Loucy (cell line): ENCODE measurements around the gene LOXHD1.

Source experiments
- H2AFZ ChIP-seq: fragments of 200-600 bp; sonication (generic); 2 replicates; pipeline ENCODE4 v1.6.0; 2016; ENCODE audit warnings: antibody characterized with exemption, mild to moderate bottlenecking, low read length, moderate library complexity
- H3F3A ChIP-seq: fragments of 200-600 bp; 2 replicates; pipeline ENCODE4 v1.6.0; 2016; ENCODE audit warnings: antibody characterized with exemption, low read depth, mild to moderate bottlenecking
- H3K27me3 ChIP-seq: fragments of 200-600 bp; sonication (generic); 2 replicates; pipeline ENCODE4 v1.6.1; 2014; ENCODE audit warnings: low read length, mild to moderate bottlenecking; ENCODE audit not compliant: insufficient read depth, poor library complexity, severe bottlenecking
- H3K36me3 ChIP-seq: fragments of 200-600 bp; sonication (generic); 2 replicates; pipeline ENCODE4 v1.6.1; 2016; ENCODE audit warnings: low read length; ENCODE audit not compliant: insufficient read depth
- H3K4me1 ChIP-seq: fragments of 200-600 bp; sonication (generic); 2 replicates; pipeline ENCODE4 v1.5.1; 2014; ENCODE audit warnings: low read length, mild to moderate bottlenecking; ENCODE audit not compliant: insufficient read depth, poor library complexity, severe bottlenecking
- H3K4me2 ChIP-seq: fragments of 200-600 bp; sonication (generic); 2 replicates; pipeline ENCODE4 v1.6.0; 2014; ENCODE audit warnings: antibody characterized with exemption, low read length, low read depth, mild to moderate bottlenecking; ENCODE audit not compliant: poor library complexity, severe bottlenecking
- H3K4me3 ChIP-seq: fragments of 200-600 bp; sonication (generic); 2 replicates; pipeline ENCODE4 v1.5.1; 2014; ENCODE audit warnings: low read length, mild to moderate bottlenecking, mixed read lengths; ENCODE audit not compliant: poor library complexity, severe bottlenecking
- H3K79me2 ChIP-seq: fragments of 200-600 bp; sonication (generic); 2 replicates; pipeline ENCODE4 v1.6.1; 2014; ENCODE audit warnings: low read length; ENCODE audit not compliant: insufficient read depth
- H3K9ac ChIP-seq: fragments of 200-600 bp; sonication (generic); 2 replicates; pipeline ENCODE4 v1.6.0; 2014; ENCODE audit warnings: mild to moderate bottlenecking, low read depth, low read length, moderate library complexity; ENCODE audit not compliant: poor library complexity, severe bottlenecking
- H3K9me2 ChIP-seq: fragments of 200-600 bp; sonication (generic); replicated peaks from 2 replicates; pipeline ENCODE4 v1.6.1; 2016; ENCODE audit warnings: low read depth, low read length, mixed read lengths
- H3K9me3 ChIP-seq: fragments of 200-600 bp; sonication (generic); 2 replicates; pipeline ENCODE4 v1.6.1; 2014; ENCODE audit warnings: mild to moderate bottlenecking, antibody characterized with exemption, low read length, low read depth; ENCODE audit not compliant: insufficient read depth
- H4K20me1 ChIP-seq: fragments of 200-600 bp; sonication (generic); 2 replicates; pipeline ENCODE4 v1.6.0; 2014; ENCODE audit warnings: antibody characterized with exemption, low read length, mild to moderate bottlenecking; ENCODE audit not compliant: insufficient read depth, poor library complexity, severe bottlenecking
- CTCF ChIP-seq: fragments of 200-600 bp; sonication (generic); conservative IDR thresholded peaks from 2 replicates; pipeline ENCODE4 v1.5.1; 2014; ENCODE audit warnings: mild to moderate bottlenecking, antibody characterized with exemption, low read length
- EZH2phosphoT487 ChIP-seq: fragments of 200-600 bp; IDR thresholded peaks from 2 replicates; pipeline ENCODE4 v1.6.1; 2018; ENCODE audit warnings: antibody characterized with exemption, mild to moderate bottlenecking, moderate library complexity, borderline replicate concordance

Gene LOXHD1

GRCh38 chr18:46566111-46566510, 90.9 kb downstream of the LOXHD1 start:
- H3K4me1 ChIP-seq = no peaks in the 10 kb centered on the region
- H3K9me3 ChIP-seq = no peaks in the 10 kb centered on the region
- no peaks in the 10 kb centered on the region for H3F3A ChIP-seq
- H4K20me1 ChIP-seq = no peaks in the 10 kb centered on the region
- H3K4me3 ChIP-seq = no peak overlapping the region
- no peaks in the 10 kb centered on the region for H3K9me2 ChIP-seq
- no peak overlapping the region for H3K9ac ChIP-seq
- H3K4me2 ChIP-seq = no peak overlapping the region
- H3K27me3 ChIP-seq = no peaks in the 10 kb centered on the region
- TF ChIP-seq EZH2phosphoT487 = no peak
- no peak for TF ChIP-seq CTCF
- no peaks in the 10 kb centered on the region for H3K79me2 ChIP-seq
- H3K36me3 ChIP-seq = no peaks in the 10 kb centered on the region
- no peak overlapping the region for H2AFZ ChIP-seq

- TF ChIP-seq CTCF (no peak), EZH2phosphoT487 (no peak)
- H3F3A ChIP-seq = no peaks in the 10 kb centered on the region
- no peaks in the 10 kb centered on the region for H3K79me2 ChIP-seq
- H3K4me2 ChIP-seq = no peak overlapping the region
- H3K9me2 ChIP-seq = no peaks in the 10 kb centered on the region
- H3K9me3 ChIP-seq = no peaks in the 10 kb centered on the region
- H3K4me3 ChIP-seq = no peak overlapping the region
- no peaks in the 10 kb centered on the region for H3K4me1 ChIP-seq
- H3K9ac ChIP-seq = no peak overlapping the region
- H2AFZ ChIP-seq = no peak overlapping the region
- H3K36me3 ChIP-seq = no peaks in the 10 kb centered on the region
- H4K20me1 ChIP-seq = no peaks in the 10 kb centered on the region
- no peaks in the 10 kb centered on the region for H3K27me3 ChIP-seq
Measured at GRCh38 chr18:46565256-46565655, 91.8 kb downstream of the LOXHD1 start.

- Histone ChIP-seq H3K4me3 (no peak overlapping the region), H3K9me2 (no peaks in the 10 kb centered on the region), H4K20me1 (no peaks in the 10 kb centered on the region), H3K36me3 (no peaks in the 10 kb centered on the region), H3K9ac (no peak overlapping the region), H3K9me3 (no peaks in the 10 kb centered on the region), H3K27me3 (no peaks in the 10 kb centered on the region), H2AFZ (no peak overlapping the region), H3K4me1 (no peaks in the 10 kb centered on the region), H3F3A (no peaks in the 10 kb centered on the region), H3K79me2 (no peaks in the 10 kb centered on the region), H3K4me2 (no peak overlapping the region)
- TF ChIP-seq EZH2phosphoT487 (no peak), CTCF (no peak)
Measured at GRCh38 chr18:46563317-46563716, 93.7 kb downstream of the LOXHD1 start.
